Endothelial cell of umbilical vein (primary cell): ENCODE data around the gene NPDC1.
"Not testable (repeated sequence)": the region's sequence is repeated elsewhere in the genome, so short reads cannot be mapped to it uniquely, and the experiment has no call there.

ENCODE experiments used
- CTCF ChIP-seq, 2 donors: IDR thresholded peaks; 1 replicate in 1 of 2; 2 replicates in 1 of 2; pipeline ENCODE4 v1.5.1; 2011; ENCODE audit warnings: low read length in 2 of 2, mild to moderate bottlenecking in 2 of 2, moderate library complexity in 2 of 2, control low read depth in 1 of 2, inconsistent platforms in 1 of 2, low read depth in 1 of 2; ENCODE audit not compliant: insufficient read depth in 1 of 2; ENCODE audit errors: extremely low read depth in 1 of 2
- EZH2 ChIP-seq: IDR thresholded peaks from 2 replicates; pipeline ENCODE4 v1.6.1; 2012; ENCODE audit warnings: borderline replicate concordance, low read depth, mild to moderate bottlenecking, moderate library complexity, low read length, inconsistent platforms; ENCODE audit not compliant: severe bottlenecking
- FOS ChIP-seq: IDR thresholded peaks from 2 replicates; pipeline ENCODE4 v1.6.1; 2011; ENCODE audit warnings: mild to moderate bottlenecking, low read length, moderate library complexity, borderline replicate concordance; ENCODE audit not compliant: insufficient read depth
- GATA2 ChIP-seq: IDR thresholded peaks from 2 replicates; pipeline ENCODE4 v1.7.0; 2011; ENCODE audit warnings: low read depth, mild to moderate bottlenecking, moderate library complexity, mixed read lengths, low read length; ENCODE audit not compliant: insufficient read length, insufficient read depth
- MAX ChIP-seq: IDR thresholded peaks from 2 replicates; pipeline ENCODE4 v1.6.1; 2011; ENCODE audit not compliant: insufficient read depth, insufficient read length
- MYC ChIP-seq: IDR thresholded peaks from one replicate; pipeline ENCODE4 v1.6.1; 2011; ENCODE audit warnings: mild to moderate bottlenecking, low read depth, low read length
- POLR2A ChIP-seq: IDR thresholded peaks from 2 replicates; pipeline ENCODE4 v1.6.1; 2012; ENCODE audit warnings: low read depth, mild to moderate bottlenecking, control low read depth, low read length
- POLR2AphosphoS5 ChIP-seq: IDR thresholded peaks from 2 replicates; pipeline ENCODE4 v1.6.1; 2012; ENCODE audit warnings: low read depth, mild to moderate bottlenecking, control low read depth, low read length, moderate library complexity; ENCODE audit not compliant: insufficient read depth

GRCh38 chr9:137062798-137063197 is 16.8 kb upstream of the NPDC1 start:
- TF ChIP-seq CTCF (IDR thresholded peaks at IDR 0.05; ENCODE audit: extremely low read depth in 1 of 2, insufficient read depth in 1 of 2, low read depth in 1 of 2, low read length in 2 of 2); FOS; POLR2A; MYC; POLR2AphosphoS5; EZH2; GATA2; MAX: not testable (repeated sequence)
